ENCODE results near the gene COPZ1.

The COPZ1 gene

DNA sequence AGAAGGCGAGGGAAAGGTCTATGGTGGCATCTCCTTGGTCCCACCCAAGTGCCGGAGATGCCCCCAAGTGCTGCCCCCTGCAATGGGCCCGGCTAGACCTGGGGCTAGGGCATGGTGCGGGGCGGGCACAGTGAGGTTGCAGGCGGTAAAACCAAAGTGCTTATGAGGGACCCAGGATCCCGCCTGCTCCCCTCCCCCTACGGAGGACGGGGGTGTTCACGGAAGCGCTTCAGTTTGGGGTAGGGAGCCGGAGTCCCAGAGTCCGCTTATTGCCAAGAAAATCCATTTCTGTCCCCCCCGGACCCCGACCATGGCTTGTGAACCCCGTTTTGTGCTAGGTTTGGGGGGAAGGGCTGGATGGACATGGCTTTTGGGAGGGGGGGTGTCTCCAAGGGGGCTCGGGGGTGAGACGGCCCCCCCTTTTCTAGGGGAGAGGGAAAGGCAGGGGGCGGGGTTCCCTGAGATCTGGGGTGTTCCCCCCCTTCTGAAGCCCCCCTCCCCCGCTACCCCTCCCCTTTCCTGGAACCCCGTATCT, 44.7 kb downstream of the COPZ1 start:
- H3K27me3 ChIP-seq (ENCODE audit: control insufficient read depth, insufficient read depth, low read length) = peaks cover 32% of the 10 kb centered on the region
- H3K4me3 ChIP-seq (ENCODE audit: low read depth, low read length) = peak overlapping the region; percentile 60
- peaks cover 11% of the 10 kb centered on the region for H3K36me3 ChIP-seq (ENCODE audit: control insufficient read depth, insufficient read depth, low read length)
- H3K4me1 ChIP-seq (ENCODE audit: control insufficient read depth, insufficient read depth, low read length) = peaks cover 3% of the 10 kb centered on the region
- no peak overlapping the region for H3K9ac ChIP-seq (ENCODE audit: low read depth, low read length)
- no peaks in the 10 kb centered on the region for H3K9me3 ChIP-seq (ENCODE audit: control insufficient read depth, insufficient read depth, low read length)

DNA sequence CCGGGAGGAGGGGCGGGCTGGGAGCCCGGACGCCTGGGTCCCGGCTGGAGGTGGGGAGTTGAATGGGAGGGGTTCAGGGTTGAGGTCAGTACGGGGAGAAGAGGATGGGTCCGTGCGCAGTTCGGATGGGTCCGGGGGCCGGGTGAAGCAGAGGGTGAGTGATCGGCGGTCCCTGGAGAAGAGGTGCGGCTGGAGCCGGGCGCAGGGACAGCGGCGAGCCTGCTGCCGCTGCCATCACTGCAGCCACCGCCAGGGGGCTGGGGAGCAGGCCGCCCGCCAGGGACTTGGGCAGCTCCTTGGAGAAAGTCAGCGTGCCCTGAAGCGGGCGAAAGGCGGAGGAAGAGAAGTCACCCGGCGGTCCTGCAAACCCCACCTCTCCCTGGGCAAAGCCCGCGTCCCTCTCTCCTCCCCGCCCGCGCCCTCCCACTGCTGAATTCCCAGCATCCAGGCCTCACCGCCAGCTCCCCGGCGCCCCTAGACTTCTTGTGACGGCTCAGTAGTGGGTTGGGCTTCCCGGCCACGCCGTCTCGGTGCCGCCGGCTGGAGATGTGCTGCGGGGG, 45.3 kb downstream of the COPZ1 start:
- no peaks in the 10 kb centered on the region for H3K9me3 ChIP-seq (ENCODE audit: control insufficient read depth, insufficient read depth, low read length)
- no peak overlapping the region for H3K9ac ChIP-seq (ENCODE audit: low read depth, low read length)
- peaks cover 3% of the 10 kb centered on the region for H3K4me1 ChIP-seq (ENCODE audit: control insufficient read depth, insufficient read depth, low read length)
- peaks cover 29% of the 10 kb centered on the region for H3K27me3 ChIP-seq (ENCODE audit: control insufficient read depth, insufficient read depth, low read length)
- peaks cover 13% of the 10 kb centered on the region for H3K36me3 ChIP-seq (ENCODE audit: control insufficient read depth, insufficient read depth, low read length)
- peak overlapping the region; percentile 46 for H3K4me3 ChIP-seq (ENCODE audit: low read depth, low read length)

- peaks cover 13% of the 10 kb centered on the region for H3K36me3 ChIP-seq (ENCODE audit: control insufficient read depth, insufficient read depth, low read length)
- peaks cover 29% of the 10 kb centered on the region for H3K27me3 ChIP-seq (ENCODE audit: control insufficient read depth, insufficient read depth, low read length)
- H3K9me3 ChIP-seq (ENCODE audit: control insufficient read depth, insufficient read depth, low read length) = no peaks in the 10 kb centered on the region
- no peak overlapping the region for H3K9ac ChIP-seq (ENCODE audit: low read depth, low read length)
- peaks cover 3% of the 10 kb centered on the region for H3K4me1 ChIP-seq (ENCODE audit: control insufficient read depth, insufficient read depth, low read length)
- H3K4me3 ChIP-seq (ENCODE audit: low read depth, low read length) = no peak overlapping the region
Measured at GRCh38 chr12:54371328-54372112, 46.6 kb downstream of the COPZ1 start.

GRCh38 chr12:54372113-54372806, 47.3 kb downstream of the COPZ1 start:
- Histone ChIP-seq H3K4me1 (ENCODE audit: control insufficient read depth, insufficient read depth, low read length) (peaks cover 3% of the 10 kb centered on the region), H3K36me3 (ENCODE audit: control insufficient read depth, insufficient read depth, low read length) (peaks cover 13% of the 10 kb centered on the region), H3K4me3 (ENCODE audit: low read depth, low read length) (no peak overlapping the region), H3K9ac (ENCODE audit: low read depth, low read length) (no peak overlapping the region), H3K27me3 (ENCODE audit: control insufficient read depth, insufficient read depth, low read length) (peaks cover 29% of the 10 kb centered on the region), H3K9me3 (ENCODE audit: control insufficient read depth, insufficient read depth, low read length) (no peaks in the 10 kb centered on the region)

GRCh38 chr12:54373649-54374561, 49.0 kb downstream of the COPZ1 start:
- Histone ChIP-seq H3K9me3 (ENCODE audit: control insufficient read depth, insufficient read depth, low read length) (no peaks in the 10 kb centered on the region), H3K4me1 (ENCODE audit: control insufficient read depth, insufficient read depth, low read length) (peaks cover 10% of the 10 kb centered on the region), H3K36me3 (ENCODE audit: control insufficient read depth, insufficient read depth, low read length) (peaks cover 19% of the 10 kb centered on the region), H3K27me3 (ENCODE audit: control insufficient read depth, insufficient read depth, low read length) (peaks cover 27% of the 10 kb centered on the region), H3K4me3 (ENCODE audit: low read depth, low read length) (no peak overlapping the region), H3K9ac (ENCODE audit: low read depth, low read length) (no peak overlapping the region)

- Histone ChIP-seq H3K9ac (ENCODE audit: low read depth, low read length) (no peak overlapping the region), H3K27me3 (ENCODE audit: control insufficient read depth, insufficient read depth, low read length) (peaks cover 20% of the 10 kb centered on the region), H3K9me3 (ENCODE audit: control insufficient read depth, insufficient read depth, low read length) (no peaks in the 10 kb centered on the region), H3K4me3 (ENCODE audit: low read depth, low read length) (no peak overlapping the region), H3K4me1 (ENCODE audit: control insufficient read depth, insufficient read depth, low read length) (peaks cover 13% of the 10 kb centered on the region), H3K36me3 (ENCODE audit: control insufficient read depth, insufficient read depth, low read length) (peaks cover 19% of the 10 kb centered on the region)
Measured at GRCh38 chr12:54374562-54375258, 49.8 kb downstream of the COPZ1 start.

GRCh38 chr12:54375259-54375579, 50.3 kb downstream of the COPZ1 start:
- Histone ChIP-seq H3K4me3 (ENCODE audit: low read depth, low read length) (no peak overlapping the region), H3K36me3 (ENCODE audit: control insufficient read depth, insufficient read depth, low read length) (peaks cover 21% of the 10 kb centered on the region), H3K9ac (ENCODE audit: low read depth, low read length) (no peak overlapping the region), H3K27me3 (ENCODE audit: control insufficient read depth, insufficient read depth, low read length) (peaks cover 19% of the 10 kb centered on the region), H3K4me1 (ENCODE audit: control insufficient read depth, insufficient read depth, low read length) (peaks cover 17% of the 10 kb centered on the region), H3K9me3 (ENCODE audit: control insufficient read depth, insufficient read depth, low read length) (no peaks in the 10 kb centered on the region)

DNA sequence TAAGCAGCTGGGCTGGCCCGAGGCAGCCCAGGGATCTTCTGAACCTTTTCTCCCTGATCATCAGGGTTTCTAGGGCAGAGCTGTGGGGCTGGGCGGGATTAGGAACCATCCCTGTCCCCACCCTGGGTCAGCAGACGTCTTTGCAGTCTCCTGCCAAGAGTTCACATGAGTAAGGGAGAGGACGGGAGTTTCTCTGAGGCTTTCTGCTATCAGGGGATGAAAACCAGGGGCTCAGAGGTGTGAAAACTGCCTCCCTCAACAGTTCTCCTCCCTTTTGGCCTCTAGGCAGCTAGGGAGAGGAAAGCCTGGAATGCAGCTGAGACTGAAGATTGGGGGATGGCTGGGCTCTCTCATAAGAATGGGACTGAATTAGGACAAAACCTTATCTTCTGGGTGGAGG, 51.7 kb downstream of the COPZ1 start:
- Histone ChIP-seq H3K4me1 (ENCODE audit: control insufficient read depth, insufficient read depth, low read length) (peaks cover 17% of the 10 kb centered on the region), H3K4me3 (ENCODE audit: low read depth, low read length) (no peak overlapping the region), H3K27me3 (ENCODE audit: control insufficient read depth, insufficient read depth, low read length) (peaks cover 17% of the 10 kb centered on the region), H3K36me3 (ENCODE audit: control insufficient read depth, insufficient read depth, low read length) (peaks cover 17% of the 10 kb centered on the region), H3K9me3 (ENCODE audit: control insufficient read depth, insufficient read depth, low read length) (no peaks in the 10 kb centered on the region), H3K9ac (ENCODE audit: low read depth, low read length) (no peak overlapping the region)

DNA sequence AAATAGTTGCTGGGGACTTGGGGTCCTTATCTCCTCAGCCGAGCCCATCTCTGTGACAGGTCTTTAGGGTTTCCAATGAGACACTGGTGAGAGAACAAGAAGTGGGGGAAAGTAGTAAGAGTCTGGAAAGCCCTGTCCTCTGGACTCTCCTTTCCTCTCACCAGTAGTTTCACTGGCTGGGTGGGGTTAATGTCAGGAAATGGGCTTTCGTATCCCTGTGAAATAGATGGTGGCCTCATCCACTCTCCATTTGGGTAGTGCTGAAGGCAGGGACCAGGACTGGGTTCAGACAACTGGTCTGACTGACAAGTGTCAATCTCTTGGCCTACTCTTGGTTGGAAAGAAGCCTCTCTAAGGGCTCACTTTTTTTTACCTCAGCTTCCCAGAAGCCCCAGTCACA, 52.1 kb downstream of the COPZ1 start:
- peaks cover 17% of the 10 kb centered on the region for H3K27me3 ChIP-seq (ENCODE audit: control insufficient read depth, insufficient read depth, low read length)
- no peak overlapping the region for H3K9ac ChIP-seq (ENCODE audit: low read depth, low read length)
- H3K4me1 ChIP-seq (ENCODE audit: control insufficient read depth, insufficient read depth, low read length) = peaks cover 17% of the 10 kb centered on the region
- H3K9me3 ChIP-seq (ENCODE audit: control insufficient read depth, insufficient read depth, low read length) = no peaks in the 10 kb centered on the region
- H3K4me3 ChIP-seq (ENCODE audit: low read depth, low read length) = no peak overlapping the region
- H3K36me3 ChIP-seq (ENCODE audit: control insufficient read depth, insufficient read depth, low read length) = peaks cover 17% of the 10 kb centered on the region

DNA sequence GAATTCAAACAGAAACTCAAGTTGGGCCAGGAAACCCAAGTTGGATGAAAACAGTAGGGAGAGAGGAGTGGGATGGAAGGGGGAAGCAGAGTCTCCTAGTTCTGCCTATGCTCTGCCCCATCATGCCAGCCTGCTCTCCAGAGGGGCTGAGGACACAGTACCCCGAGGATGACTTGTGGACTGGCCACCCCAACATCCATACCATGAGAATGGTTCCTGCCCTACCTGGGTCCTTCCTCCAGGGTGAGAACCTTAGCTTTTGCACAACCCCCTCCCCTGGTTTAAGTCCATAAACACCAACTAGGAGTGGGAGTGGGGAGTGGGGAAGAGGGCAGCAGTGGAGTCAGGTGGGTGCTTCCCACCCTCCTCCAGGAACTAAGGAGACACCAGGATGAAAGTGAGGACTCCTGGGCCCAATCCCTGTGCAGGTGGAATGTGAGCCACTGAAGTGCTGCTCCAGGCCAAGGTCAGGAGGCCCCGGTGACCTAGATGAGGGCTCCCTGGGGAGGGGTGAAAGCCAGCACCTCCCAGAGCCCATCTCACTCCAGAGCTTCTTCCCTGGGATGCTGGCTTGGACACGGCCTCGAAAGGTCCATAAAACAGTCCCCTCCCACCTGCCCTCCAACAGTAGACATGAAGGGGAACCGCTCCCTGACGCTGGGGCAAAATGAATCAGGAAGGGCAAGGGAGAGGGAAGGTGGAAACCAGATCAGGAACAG, 53.0 kb downstream of the COPZ1 start:
- no peak overlapping the region for H3K9ac ChIP-seq (ENCODE audit: low read depth, low read length)
- H3K4me3 ChIP-seq (ENCODE audit: low read depth, low read length) = peak overlapping the region; percentile 46
- H3K9me3 ChIP-seq (ENCODE audit: control insufficient read depth, insufficient read depth, low read length) = no peaks in the 10 kb centered on the region
- peaks cover 17% of the 10 kb centered on the region for H3K27me3 ChIP-seq (ENCODE audit: control insufficient read depth, insufficient read depth, low read length)
- peaks cover 17% of the 10 kb centered on the region for H3K36me3 ChIP-seq (ENCODE audit: control insufficient read depth, insufficient read depth, low read length)
- peaks cover 17% of the 10 kb centered on the region for H3K4me1 ChIP-seq (ENCODE audit: control insufficient read depth, insufficient read depth, low read length)

Data from iPS-15b (cell line).